Tibial nerve (tissue), 4 donors: Measurements from ENCODE around the gene KLC1. TPM values are rescaled to one million over a fixed set of nuclear protein-coding genes. Genes with fewer than 3 reads are reported as not detected.
A peak's percentile ranks its signal among the peaks of the same experiment; 100 is the strongest.

Experiments used
- DNase-seq, 2 donors: peaks; one replicate each; pipeline ENCODE4 v3.0.0-alpha.2; 2019; ENCODE audit warnings: low spot score in 2 of 2
- H3K27ac ChIP-seq, 4 donors: fragments of 200-600 bp; sonication (generic) in 3 of 4; one replicate each; pipeline ENCODE4 v1.5.1; 2017 to 2019; ENCODE audit warnings: mild to moderate bottlenecking in 1 of 4
- H3K27me3 ChIP-seq, 2 donors: fragments of 200-600 bp; sonication (generic) in 1 of 2; one replicate each; pipeline versions ENCODE4 v1.5.1 to v1.6.0; 2017 to 2019
- H3K36me3 ChIP-seq, 3 donors: fragments of 200-600 bp; sonication (generic); one replicate each; pipeline ENCODE4 v1.5.1; 2018 to 2019
- H3K4me1 ChIP-seq, 4 donors: fragments of 200-600 bp; sonication (generic) in 3 of 4; one replicate each; pipeline ENCODE4 v1.5.1; 2017 to 2019
- H3K4me3 ChIP-seq, 4 donors: fragments of 200-600 bp; sonication (generic) in 3 of 4; one replicate each; pipeline ENCODE4 v1.5.1; 2017 to 2019; ENCODE audit warnings: mild to moderate bottlenecking in 1 of 4, moderate library complexity in 1 of 4
- H3K9me3 ChIP-seq, 4 donors: fragments of 200-600 bp; sonication (generic) in 3 of 4; one replicate each; pipeline ENCODE4 v1.5.1; 2017 to 2019
- EP300 ChIP-seq, 2 donors: sonication (generic); formaldehyde crosslinking; IDR thresholded peaks; one replicate each; pipeline ENCODE4 v1.6.1; 2017; ENCODE audit warnings: antibody characterized with exemption in 2 of 2, mild to moderate bottlenecking in 1 of 2
- POLR2A ChIP-seq, 2 donors: fragments of 450-650 bp; IDR thresholded peaks; one replicate each; pipeline ENCODE4 v1.6.1; 2017; ENCODE audit warnings: antibody characterized with exemption in 2 of 2, mild to moderate bottlenecking in 2 of 2, moderate library complexity in 2 of 2
- WGBS, 2 donors: methylation state at CpG; one replicate each; pipeline ENCODE4 v1.1.5; 2018; 5-methylcytosine and 5-hydroxymethylcytosine counted together
- total RNA-seq, 4 donors: library from RNA; depleted of rRNA; stranded (reverse); fragments of >200 nt; gene quantifications; one replicate each; pipeline ENCODE4 v1.1.0, GENCODE V29; 2016
- TF ChIP-seq, protein P1 (sequence below), 5 experiments: fragments of 200-600 bp in 3 of 5; fragments of 450-650 bp in 2 of 5; sonication (generic) in 3 of 5; IDR thresholded peaks; one replicate each; pipeline ENCODE4 v1.5.1; 2016 to 2019; ENCODE audit warnings: antibody characterized with exemption in 5 of 5, mild to moderate bottlenecking in 3 of 5, moderate library complexity in 2 of 5

Gene KLC1
- total RNA-seq, 4 donors from 2014 or later = 402 to 561 (median 495) TPM

DNA sequence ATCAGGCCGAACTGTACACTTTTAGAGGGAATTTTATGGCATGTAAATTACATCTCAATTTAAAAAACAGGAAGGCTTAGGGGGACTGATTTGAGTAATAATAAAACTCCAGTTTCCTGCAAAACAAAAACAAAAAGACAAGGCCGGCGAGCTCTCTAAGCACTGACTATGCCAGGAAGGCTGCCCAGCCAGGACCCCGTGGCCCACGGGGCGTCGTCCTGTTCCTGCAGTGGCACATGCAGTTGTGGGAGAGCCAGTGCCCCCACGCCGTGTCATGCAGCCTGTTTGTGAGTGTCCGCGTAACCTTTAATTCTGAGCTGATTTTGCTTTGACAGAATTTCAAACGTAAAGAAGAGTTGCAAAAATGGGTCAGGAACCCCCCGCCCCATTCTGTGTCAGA is 75.7 kb downstream of the KLC1 start:
- peaks cover 0 to 100% (median 4%) of the 10 kb centered on the region in 3 donors for H3K36me3 ChIP-seq
- 72 to 80% methylated on average over 13 of the region's 13 CpGs for WGBS, 2 donors
- no peak for DNase-seq
- TF ChIP-seq EP300 (IDR thresholded peaks at IDR 0.05) = no peak
- TF ChIP-seq, protein P1, sequence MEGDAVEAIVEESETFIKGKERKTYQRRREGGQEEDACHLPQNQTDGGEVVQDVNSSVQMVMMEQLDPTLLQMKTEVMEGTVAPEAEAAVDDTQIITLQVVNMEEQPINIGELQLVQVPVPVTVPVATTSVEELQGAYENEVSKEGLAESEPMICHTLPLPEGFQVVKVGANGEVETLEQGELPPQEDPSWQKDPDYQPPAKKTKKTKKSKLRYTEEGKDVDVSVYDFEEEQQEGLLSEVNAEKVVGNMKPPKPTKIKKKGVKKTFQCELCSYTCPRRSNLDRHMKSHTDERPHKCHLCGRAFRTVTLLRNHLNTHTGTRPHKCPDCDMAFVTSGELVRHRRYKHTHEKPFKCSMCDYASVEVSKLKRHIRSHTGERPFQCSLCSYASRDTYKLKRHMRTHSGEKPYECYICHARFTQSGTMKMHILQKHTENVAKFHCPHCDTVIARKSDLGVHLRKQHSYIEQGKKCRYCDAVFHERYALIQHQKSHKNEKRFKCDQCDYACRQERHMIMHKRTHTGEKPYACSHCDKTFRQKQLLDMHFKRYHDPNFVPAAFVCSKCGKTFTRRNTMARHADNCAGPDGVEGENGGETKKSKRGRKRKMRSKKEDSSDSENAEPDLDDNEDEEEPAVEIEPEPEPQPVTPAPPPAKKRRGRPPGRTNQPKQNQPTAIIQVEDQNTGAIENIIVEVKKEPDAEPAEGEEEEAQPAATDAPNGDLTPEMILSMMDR (IDR thresholded peaks at IDR 0.05) = no peak
- TF ChIP-seq POLR2A (IDR thresholded peaks at IDR 0.05) = no peak
- peaks cover 0 to 41% (median 0%) of the 10 kb centered on the region in 4 donors for H3K4me1 ChIP-seq
- peak overlapping the region in 2 of 4 donors; percentile 46 to 72 for H3K27ac ChIP-seq
- no peaks in the 10 kb centered on the region for H3K27me3 ChIP-seq
- no peaks in the 10 kb centered on the region for H3K9me3 ChIP-seq
- H3K4me3 ChIP-seq = no peak overlapping the region

GRCh38 chr14:103705118-103705503 is 76.1 kb downstream of the KLC1 start:
- H3K36me3 ChIP-seq = peaks cover 0 to 100% (median 4%) of the 10 kb centered on the region in 3 donors
- no peak for DNase-seq

DNA sequence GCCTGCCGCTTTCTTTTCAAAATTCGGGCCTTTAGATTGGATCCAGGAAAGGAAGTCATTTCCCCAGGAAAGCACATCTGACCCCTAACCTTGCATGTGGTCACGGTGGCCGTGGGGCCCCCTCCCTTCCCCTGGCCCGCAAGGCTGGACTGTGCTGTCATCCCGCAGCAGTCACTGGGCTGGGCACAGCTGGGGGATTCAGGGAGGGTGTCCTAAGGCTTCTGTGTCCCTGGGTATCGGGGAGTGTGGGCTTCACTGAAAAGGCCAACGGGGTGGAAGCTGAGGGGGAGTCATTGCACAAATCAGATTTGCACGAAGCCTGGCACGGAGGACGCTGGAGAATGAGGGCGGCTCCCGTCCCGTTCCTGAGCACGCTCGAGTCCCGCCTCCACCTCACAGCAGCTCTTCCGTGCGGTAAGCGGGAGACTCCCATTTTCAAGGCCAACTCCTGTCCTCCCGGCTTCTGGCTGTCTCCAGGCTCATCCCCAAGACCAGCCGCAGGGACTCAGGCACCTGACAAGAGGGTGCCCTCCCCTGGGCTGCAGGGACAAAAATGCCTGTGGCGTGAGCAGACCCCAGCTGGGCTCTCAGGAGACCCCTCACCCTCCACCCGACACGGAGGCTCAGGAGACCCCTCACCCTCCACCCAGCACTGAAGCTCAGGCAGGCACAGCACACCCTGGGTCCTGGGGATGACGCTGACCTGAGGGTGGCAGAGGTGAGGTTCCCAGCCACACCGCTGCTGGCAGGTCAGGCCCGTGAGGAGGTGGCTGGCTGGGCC is 76.7 kb downstream of the KLC1 start:
- 67 to 70% methylated on average over 14 to 21 of the region's 28 CpGs for WGBS, 2 donors
- no peaks in the 10 kb centered on the region for H3K9me3 ChIP-seq
- no peak overlapping the region for H3K4me3 ChIP-seq
- peak overlapping the region in 2 of 4 donors; percentile 46 to 72 for H3K27ac ChIP-seq
- peaks cover 0 to 33% (median 0%) of the 10 kb centered on the region in 4 donors for H3K4me1 ChIP-seq
- TF ChIP-seq, protein P1 (IDR thresholded peaks at IDR 0.05) = no peak
- TF ChIP-seq POLR2A (IDR thresholded peaks at IDR 0.05) = no peak
- peak in 1 of 2 donors; percentile 23 for TF ChIP-seq EP300 (IDR thresholded peaks at IDR 0.05)
- H3K27me3 ChIP-seq = no peaks in the 10 kb centered on the region
- DNase-seq = no peak
- H3K36me3 ChIP-seq = peaks cover 0 to 95% (median 4%) of the 10 kb centered on the region in 3 donors

More at GRCh38 chr14:103705118-103705503, 76.1 kb downstream of the KLC1 start:
- Histone ChIP-seq H3K4me1 (peaks cover 0 to 37% (median 0%) of the 10 kb centered on the region in 4 donors), H3K27ac (peak overlapping the region in 2 of 4 donors; percentile 46 to 72), H3K4me3 (no peak overlapping the region), H3K9me3 (no peaks in the 10 kb centered on the region), H3K27me3 (no peaks in the 10 kb centered on the region)
- 70 to 81% methylated on average over 14 to 15 of the region's 15 CpGs for WGBS, 2 donors
- TF ChIP-seq, protein P1 (IDR thresholded peaks at IDR 0.05) = no peak
- TF ChIP-seq EP300 (IDR thresholded peaks at IDR 0.05) = peak in 1 of 2 donors; percentile 5
- TF ChIP-seq POLR2A (IDR thresholded peaks at IDR 0.05) = no peak

DNA sequence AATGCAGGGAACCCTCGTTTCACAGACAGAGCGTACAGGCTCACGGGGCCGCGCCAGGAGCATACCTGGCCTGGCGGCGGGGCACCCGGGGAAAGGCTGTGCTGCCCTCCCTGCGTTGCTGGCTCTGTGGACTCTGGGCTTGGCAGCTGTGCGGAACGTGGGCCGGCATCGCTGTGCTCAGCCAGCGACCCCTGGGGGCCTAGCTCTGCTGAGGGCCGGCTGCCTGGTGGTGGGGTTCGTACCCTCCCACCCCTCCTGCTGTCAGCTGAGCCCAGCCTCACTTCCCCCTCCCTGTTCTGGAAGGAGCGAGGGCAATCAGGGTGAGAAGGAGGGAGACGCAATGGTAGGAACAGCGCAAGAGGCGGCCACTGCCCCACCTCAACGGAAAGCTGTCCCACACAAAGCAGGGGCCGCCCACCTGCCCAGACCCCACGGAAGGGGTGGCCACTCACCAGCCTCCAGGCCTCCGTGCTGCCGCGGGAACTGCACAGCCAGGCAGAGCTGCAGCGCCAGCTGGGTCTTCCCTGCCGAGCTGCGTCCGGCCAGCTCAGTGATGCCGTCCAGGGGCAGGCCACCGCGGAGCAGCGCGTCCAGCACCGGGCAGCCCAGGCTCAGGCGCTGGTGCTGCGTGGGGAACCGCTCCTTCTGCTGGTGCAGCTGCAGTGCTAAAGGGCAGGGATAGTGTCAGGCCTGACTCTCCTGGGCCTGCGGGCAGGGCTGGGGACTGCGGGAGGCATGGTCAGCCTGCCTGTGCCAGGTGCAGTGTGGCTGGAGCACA is 77.7 kb downstream of the KLC1 start:
- WGBS, 2 donors = 75 to 87% methylated on average over 30 to 35 of the region's 41 CpGs
- no peak for DNase-seq
- H3K4me1 ChIP-seq = peaks cover 0 to 36% (median 0%) of the 10 kb centered on the region in 4 donors

More for the DNA sequence above, 77.7 kb downstream of the KLC1 start:
- Histone ChIP-seq H3K36me3 (peaks cover 0 to 84% (median 4%) of the 10 kb centered on the region in 3 donors), H3K4me3 (no peak overlapping the region), H3K27ac (peak overlapping the region in 2 of 4 donors; percentile 8 to 17), H3K9me3 (no peaks in the 10 kb centered on the region), H3K27me3 (no peaks in the 10 kb centered on the region)
- TF ChIP-seq EP300 (IDR thresholded peaks at IDR 0.05) = no peak
- no peak for TF ChIP-seq POLR2A (IDR thresholded peaks at IDR 0.05)
- TF ChIP-seq, protein P1 (IDR thresholded peaks at IDR 0.05) = no peak
